ENCODE results near the gene PCDH9.
"Not testable (repeated sequence)": the region's sequence is repeated elsewhere in the genome, so short reads cannot be mapped to it uniquely, and the experiment has no call there.

Gene PCDH9

GRCh38 chr13:66774046-66774445 lies 456.1 kb downstream of the PCDH9 start:
- Histone ChIP-seq H3K18ac (ENCODE audit: low read length) (no peak overlapping the region), H2BK15ac (replicated peaks; ENCODE audit: low read depth) (no peak overlapping the region), H4K8ac (ENCODE audit: low read depth, low read length) (no peak overlapping the region), H3K36me3 (ENCODE audit: control insufficient read depth, insufficient read depth, low read length) (no peaks in the 10 kb centered on the region), H3K9ac (ENCODE audit: low read length) (no peak overlapping the region), H3K4me3 (ENCODE audit: low read length) (no peak overlapping the region), H2BK120ac (ENCODE audit: low read depth, low read length) (no peak overlapping the region), H3K56ac (ENCODE audit: low read length) (no peak overlapping the region), H2AK5ac (ENCODE audit: low read length) (no peak overlapping the region), H3K4me1 (ENCODE audit: control insufficient read depth, low read depth, low read length) (no peaks in the 10 kb centered on the region), H3K79me1 (ENCODE audit: low read length) (no peaks in the 10 kb centered on the region), H3K23ac (ENCODE audit: low read length) (no peak overlapping the region), H2BK5ac (ENCODE audit: low read length) (no peak overlapping the region), H3K4ac (ENCODE audit: low read depth, low read length) (no peak overlapping the region), H3K27ac (ENCODE audit: low read depth, low read length) (no peak overlapping the region), H3K79me2 (ENCODE audit: control insufficient read depth, insufficient read depth, low read length) (no peaks in the 10 kb centered on the region), H3K27me3 (ENCODE audit: insufficient read depth, low read length, poor library complexity) (no peaks in the 10 kb centered on the region), H4K5ac (ENCODE audit: low read length) (no peak overlapping the region), H3K4me2 (ENCODE audit: low read length) (no peak overlapping the region)
- no CpG with 5 or more reads among the region's 2 CpGs for WGBS (ENCODE audit: extremely low coverage, insufficient coverage, low lambda C conversion rate)
- no peak for DNase-seq

GRCh38 chr13:66765559-66765958 lies 464.6 kb downstream of the PCDH9 start:
- DNase-seq: no peak
- no peaks in the 10 kb centered on the region for H3K36me3 ChIP-seq (ENCODE audit: control insufficient read depth, insufficient read depth, low read length)
- no peak overlapping the region for H3K9ac ChIP-seq (ENCODE audit: low read length)
- no peaks in the 10 kb centered on the region for H3K4me1 ChIP-seq (ENCODE audit: control insufficient read depth, low read depth, low read length)
- H2BK15ac ChIP-seq (replicated peaks; ENCODE audit: low read depth): no peak overlapping the region
- H3K27ac ChIP-seq (ENCODE audit: low read depth, low read length): no peak overlapping the region
- H4K5ac ChIP-seq (ENCODE audit: low read length): no peak overlapping the region
- H3K4me2 ChIP-seq (ENCODE audit: low read length): no peak overlapping the region
- no peak overlapping the region for H3K56ac ChIP-seq (ENCODE audit: low read length)
- H2AK5ac ChIP-seq (ENCODE audit: low read length): no peak overlapping the region
- no peak overlapping the region for H2BK5ac ChIP-seq (ENCODE audit: low read length)
- no peak overlapping the region for H2BK120ac ChIP-seq (ENCODE audit: low read depth, low read length)
- H3K79me1 ChIP-seq (ENCODE audit: low read length): no peaks in the 10 kb centered on the region
- no peak overlapping the region for H3K23ac ChIP-seq (ENCODE audit: low read length)
- no peaks in the 10 kb centered on the region for H3K79me2 ChIP-seq (ENCODE audit: control insufficient read depth, insufficient read depth, low read length)
- no peak overlapping the region for H4K8ac ChIP-seq (ENCODE audit: low read depth, low read length)
- no peaks in the 10 kb centered on the region for H3K27me3 ChIP-seq (ENCODE audit: insufficient read depth, low read length, poor library complexity)
- no peak overlapping the region for H3K18ac ChIP-seq (ENCODE audit: low read length)
- no peak overlapping the region for H3K4me3 ChIP-seq (ENCODE audit: low read length)
- no peak overlapping the region for H3K4ac ChIP-seq (ENCODE audit: low read depth, low read length)

GRCh38 chr13:66760678-66761077 lies 469.5 kb downstream of the PCDH9 start:
- not testable (repeated sequence) for H3K27ac ChIP-seq (ENCODE audit: low read depth, low read length); H3K18ac ChIP-seq (ENCODE audit: low read length); H4K8ac ChIP-seq (ENCODE audit: low read depth, low read length); H2BK120ac ChIP-seq (ENCODE audit: low read depth, low read length); H4K5ac ChIP-seq (ENCODE audit: low read length); H3K4me1 ChIP-seq (ENCODE audit: control insufficient read depth, low read depth, low read length); H3K56ac ChIP-seq (ENCODE audit: low read length); H3K79me2 ChIP-seq (ENCODE audit: control insufficient read depth, insufficient read depth, low read length); H3K4ac ChIP-seq (ENCODE audit: low read depth, low read length); H2AK5ac ChIP-seq (ENCODE audit: low read length); H3K79me1 ChIP-seq (ENCODE audit: low read length); H3K4me2 ChIP-seq (ENCODE audit: low read length); H2BK15ac ChIP-seq (replicated peaks; ENCODE audit: low read depth); H3K4me3 ChIP-seq (ENCODE audit: low read length); H2BK5ac ChIP-seq (ENCODE audit: low read length); H3K9ac ChIP-seq (ENCODE audit: low read length); H3K23ac ChIP-seq (ENCODE audit: low read length); H3K27me3 ChIP-seq (ENCODE audit: insufficient read depth, low read length, poor library complexity); H3K36me3 ChIP-seq (ENCODE audit: control insufficient read depth, insufficient read depth, low read length)
- peak; percentile 12 for DNase-seq
- no CpG with 5 or more reads among the region's 4 CpGs for WGBS (ENCODE audit: extremely low coverage, insufficient coverage, low lambda C conversion rate)

GRCh38 chr13:66759919-66760318 lies 470.2 kb downstream of the PCDH9 start:
- Histone ChIP-seq H4K8ac (ENCODE audit: low read depth, low read length) (no peak overlapping the region), H3K4me1 (ENCODE audit: control insufficient read depth, low read depth, low read length) (no peaks in the 10 kb centered on the region), H3K27me3 (ENCODE audit: insufficient read depth, low read length, poor library complexity) (no peaks in the 10 kb centered on the region), H3K9ac (ENCODE audit: low read length) (no peak overlapping the region), H2BK15ac (replicated peaks; ENCODE audit: low read depth) (no peak overlapping the region), H3K79me2 (ENCODE audit: control insufficient read depth, insufficient read depth, low read length) (no peaks in the 10 kb centered on the region), H3K18ac (ENCODE audit: low read length) (no peak overlapping the region), H3K36me3 (ENCODE audit: control insufficient read depth, insufficient read depth, low read length) (no peaks in the 10 kb centered on the region), H3K56ac (ENCODE audit: low read length) (no peak overlapping the region), H4K5ac (ENCODE audit: low read length) (no peak overlapping the region), H3K4me2 (ENCODE audit: low read length) (no peak overlapping the region), H2BK120ac (ENCODE audit: low read depth, low read length) (no peak overlapping the region), H3K79me1 (ENCODE audit: low read length) (no peaks in the 10 kb centered on the region), H3K23ac (ENCODE audit: low read length) (no peak overlapping the region), H3K4me3 (ENCODE audit: low read length) (no peak overlapping the region), H2AK5ac (ENCODE audit: low read length) (no peak overlapping the region), H2BK5ac (ENCODE audit: low read length) (no peak overlapping the region), H3K4ac (ENCODE audit: low read depth, low read length) (no peak overlapping the region), H3K27ac (ENCODE audit: low read depth, low read length) (no peak overlapping the region)
- DNase-seq: no peak
- WGBS (ENCODE audit: extremely low coverage, insufficient coverage, low lambda C conversion rate): no CpG with 5 or more reads among the region's 1 CpG

- no peak overlapping the region for H2BK5ac ChIP-seq (ENCODE audit: low read length)
- H3K27me3 ChIP-seq (ENCODE audit: insufficient read depth, low read length, poor library complexity): no peaks in the 10 kb centered on the region
- no peak overlapping the region for H4K8ac ChIP-seq (ENCODE audit: low read depth, low read length)
- H3K4me2 ChIP-seq (ENCODE audit: low read length): no peak overlapping the region
- no peak overlapping the region for H2BK120ac ChIP-seq (ENCODE audit: low read depth, low read length)
- no peak overlapping the region for H3K9ac ChIP-seq (ENCODE audit: low read length)
- no peaks in the 10 kb centered on the region for H3K79me1 ChIP-seq (ENCODE audit: low read length)
- no peak overlapping the region for H3K4ac ChIP-seq (ENCODE audit: low read depth, low read length)
- H4K5ac ChIP-seq (ENCODE audit: low read length): no peak overlapping the region
- no CpG with 5 or more reads among the region's 2 CpGs for WGBS (ENCODE audit: extremely low coverage, insufficient coverage, low lambda C conversion rate)
- no peaks in the 10 kb centered on the region for H3K36me3 ChIP-seq (ENCODE audit: control insufficient read depth, insufficient read depth, low read length)
- no peak overlapping the region for H3K27ac ChIP-seq (ENCODE audit: low read depth, low read length)
- no peak overlapping the region for H3K18ac ChIP-seq (ENCODE audit: low read length)
- no peaks in the 10 kb centered on the region for H3K4me1 ChIP-seq (ENCODE audit: control insufficient read depth, low read depth, low read length)
- no peak overlapping the region for H3K4me3 ChIP-seq (ENCODE audit: low read length)
- no peak for DNase-seq
- no peak overlapping the region for H2AK5ac ChIP-seq (ENCODE audit: low read length)
- no peak overlapping the region for H3K56ac ChIP-seq (ENCODE audit: low read length)
- H3K23ac ChIP-seq (ENCODE audit: low read length): no peak overlapping the region
- H2BK15ac ChIP-seq (replicated peaks; ENCODE audit: low read depth): no peak overlapping the region
- no peaks in the 10 kb centered on the region for H3K79me2 ChIP-seq (ENCODE audit: control insufficient read depth, insufficient read depth, low read length)
Measured at GRCh38 chr13:66751691-66752090, 478.4 kb downstream of the PCDH9 start.

- Histone ChIP-seq H3K4me2 (ENCODE audit: low read length) (no peak overlapping the region), H2BK15ac (replicated peaks; ENCODE audit: low read depth) (no peak overlapping the region), H3K4me3 (ENCODE audit: low read length) (no peak overlapping the region), H3K79me1 (ENCODE audit: low read length) (no peaks in the 10 kb centered on the region), H3K9ac (ENCODE audit: low read length) (no peak overlapping the region), H4K8ac (ENCODE audit: low read depth, low read length) (no peak overlapping the region), H3K23ac (ENCODE audit: low read length) (no peak overlapping the region), H3K27me3 (ENCODE audit: insufficient read depth, low read length, poor library complexity) (no peaks in the 10 kb centered on the region), H3K18ac (ENCODE audit: low read length) (no peak overlapping the region), H3K4ac (ENCODE audit: low read depth, low read length) (no peak overlapping the region), H2BK5ac (ENCODE audit: low read length) (no peak overlapping the region), H3K79me2 (ENCODE audit: control insufficient read depth, insufficient read depth, low read length) (no peaks in the 10 kb centered on the region), H3K36me3 (ENCODE audit: control insufficient read depth, insufficient read depth, low read length) (no peaks in the 10 kb centered on the region), H3K4me1 (ENCODE audit: control insufficient read depth, low read depth, low read length) (no peaks in the 10 kb centered on the region), H3K56ac (ENCODE audit: low read length) (no peak overlapping the region), H2BK120ac (ENCODE audit: low read depth, low read length) (no peak overlapping the region), H2AK5ac (ENCODE audit: low read length) (no peak overlapping the region), H3K27ac (ENCODE audit: low read depth, low read length) (no peak overlapping the region), H4K5ac (ENCODE audit: low read length) (no peak overlapping the region)
- WGBS (ENCODE audit: extremely low coverage, insufficient coverage, low lambda C conversion rate): no CpG with 5 or more reads among the region's 1 CpG
- no peak for DNase-seq
Measured at GRCh38 chr13:66748712-66749111, 481.4 kb downstream of the PCDH9 start.
